Neuronal stem cell (in vitro differentiated cells): ENCODE measurements around the gene RASAL1.
A peak's percentile ranks its signal among the peaks of the same experiment; 100 is the strongest.

ENCODE experiments used
- DNase-seq: peaks from one replicate; pipeline ENCODE4 v3.0.0-alpha.2; 2013; ENCODE audit warnings: low spot score
- H2AFZ ChIP-seq: one replicate; pipeline ENCODE4 v1.6.1; 2013; ENCODE audit warnings: mild to moderate bottlenecking, low read length, inconsistent platforms
- H2AK5ac ChIP-seq: 2 replicates; pipeline ENCODE4 v1.6.1; 2013; ENCODE audit warnings: low read depth, mild to moderate bottlenecking, inconsistent platforms, low read length, moderate library complexity, mixed read lengths
- H2BK120ac ChIP-seq: 2 replicates; pipeline ENCODE4 v1.6.1; 2013; ENCODE audit warnings: low read depth, mild to moderate bottlenecking, inconsistent platforms, low read length, moderate library complexity, mixed read lengths
- H2BK12ac ChIP-seq: one replicate; pipeline ENCODE4 v1.6.1; 2013; ENCODE audit warnings: low read length, inconsistent platforms
- H2BK15ac ChIP-seq: 2 replicates; pipeline ENCODE4 v1.6.1; 2013; ENCODE audit warnings: mild to moderate bottlenecking, low read length, inconsistent platforms, mixed read lengths
- H2BK5ac ChIP-seq: one replicate; pipeline ENCODE4 v1.6.1; 2013; ENCODE audit warnings: inconsistent platforms, mild to moderate bottlenecking, low read length, moderate library complexity
- H3K14ac ChIP-seq: one replicate; pipeline ENCODE4 v1.6.1; 2013; ENCODE audit warnings: low read length, inconsistent platforms
- H3K18ac ChIP-seq: 2 replicates; pipeline ENCODE4 v1.6.1; 2013; ENCODE audit warnings: low read length, inconsistent platforms
- H3K23ac ChIP-seq: 2 replicates; pipeline ENCODE4 v1.6.1; 2013; ENCODE audit warnings: low read depth, mild to moderate bottlenecking, mixed read lengths, low read length, inconsistent platforms; ENCODE audit not compliant: poor library complexity
- H3K27ac ChIP-seq: replicated peaks from 3 replicates; pipeline ENCODE4 v1.5.1; 2013; ENCODE audit warnings: low read length, inconsistent platforms
- H3K27me3 ChIP-seq, 3 experiments: 2 replicates each; pipeline ENCODE4 v1.6.1; 2013; ENCODE audit warnings: low read length in 3 of 3, mild to moderate bottlenecking in 2 of 3, inconsistent platforms in 1 of 3, low read depth in 1 of 3, mixed read lengths in 1 of 3, moderate library complexity in 1 of 3; ENCODE audit not compliant: control insufficient read depth in 3 of 3, insufficient read depth in 3 of 3
- H3K36me3 ChIP-seq, 2 donors: replicated peaks in 1 of 2; 2 replicates each; pipeline ENCODE4 v1.6.1; 2013; ENCODE audit warnings: low read length in 2 of 2; ENCODE audit not compliant: control insufficient read depth in 2 of 2, insufficient read depth in 2 of 2
- H3K4ac ChIP-seq: 2 replicates; pipeline ENCODE4 v1.6.1; 2013; ENCODE audit warnings: inconsistent platforms, mild to moderate bottlenecking, low read length, moderate library complexity
- H3K4me1 ChIP-seq, 2 donors: 1 replicate in 1 of 2; 2 replicates in 1 of 2; pipeline ENCODE4 v1.6.1; 2013; ENCODE audit warnings: low read length in 2 of 2, low read depth in 1 of 2; ENCODE audit not compliant: control insufficient read depth in 2 of 2, insufficient read depth in 1 of 2
- H3K4me2 ChIP-seq: one replicate; pipeline ENCODE4 v1.6.1; 2013; ENCODE audit warnings: mild to moderate bottlenecking, low read length, inconsistent platforms; ENCODE audit not compliant: insufficient read depth, poor library complexity, severe bottlenecking
- H3K4me3 ChIP-seq, 2 donors: 2 replicates each; pipeline ENCODE4 v1.5.1; 2013; ENCODE audit warnings: low read length in 2 of 2, mild to moderate bottlenecking in 2 of 2, inconsistent platforms in 1 of 2, moderate library complexity in 1 of 2
- H3K79me1 ChIP-seq: one replicate; pipeline ENCODE4 v1.6.1; 2013; ENCODE audit warnings: low read depth, mild to moderate bottlenecking, inconsistent platforms, low read length, moderate library complexity
- H3K9ac ChIP-seq: one replicate; pipeline ENCODE4 v1.6.1; 2013; ENCODE audit warnings: mild to moderate bottlenecking, low read depth, low read length, inconsistent platforms; ENCODE audit not compliant: poor library complexity
- H3K9me3 ChIP-seq, 2 donors: replicated peaks in 1 of 2; 2 replicates each; pipeline versions ENCODE3 to v1.6.1; 2013; ENCODE audit warnings: low read length in 2 of 2, mild to moderate bottlenecking in 2 of 2, inconsistent platforms in 1 of 2, low read depth in 1 of 2, mixed read lengths in 1 of 2, moderate library complexity in 1 of 2; ENCODE audit not compliant: control insufficient read depth in 2 of 2, insufficient read depth in 1 of 2
- H4K8ac ChIP-seq: one replicate; pipeline ENCODE4 v1.6.1; 2013; ENCODE audit warnings: low read depth, mild to moderate bottlenecking, inconsistent platforms, low read length, moderate library complexity
- H4K91ac ChIP-seq: one replicate; pipeline ENCODE4 v1.6.1; 2013; ENCODE audit warnings: low read length, low read depth, mild to moderate bottlenecking, inconsistent platforms; ENCODE audit not compliant: poor library complexity
- WGBS, 2 donors: extraction: QIAGEN DNeasy Blood & Tissue Kit; methylation state at CpG; one replicate each; pipeline ENCODE4 v1.1.7; 2013; ENCODE audit warnings: missing lambda C conversion rate in 2 of 2, mixed read lengths in 1 of 2; ENCODE audit not compliant: insufficient read length in 2 of 2, insufficient replicate concordance in 1 of 2; ENCODE audit errors: extremely low coverage in 2 of 2; 5-methylcytosine and 5-hydroxymethylcytosine counted together

The RASAL1 gene

DNA sequence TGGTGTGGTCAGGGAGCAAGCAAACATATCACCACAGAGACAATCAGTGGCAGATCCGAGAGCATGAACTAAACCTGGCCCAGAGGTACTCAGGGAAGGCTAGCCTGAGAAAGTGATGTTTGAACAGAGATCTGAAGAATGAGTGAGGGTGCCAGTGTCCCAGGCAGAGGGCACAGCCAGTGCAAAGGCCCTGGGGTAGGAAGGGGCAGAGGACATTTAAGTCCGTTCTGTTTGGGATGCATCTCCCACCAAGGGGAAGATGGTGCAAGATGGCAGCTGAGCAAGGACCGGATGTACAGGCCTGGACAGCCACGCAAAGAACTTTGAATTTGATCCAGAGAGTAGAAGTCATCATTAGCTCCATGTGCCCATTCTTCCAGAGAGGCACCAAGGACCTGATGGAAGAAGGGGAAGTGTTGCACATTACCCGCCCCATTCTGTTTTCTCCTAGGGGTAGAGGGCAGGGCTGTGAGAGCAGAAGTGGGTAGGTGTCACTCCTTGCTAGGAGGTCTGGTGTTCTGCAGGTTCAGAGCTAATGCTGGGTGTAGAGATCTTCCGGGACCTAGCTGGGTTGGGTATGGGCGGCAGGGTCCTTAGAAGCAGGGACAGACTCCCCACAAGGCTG, 75.1 kb downstream of the RASAL1 start:
- Histone ChIP-seq H3K14ac (no peak overlapping the region), H3K9ac (no peak overlapping the region), H3K4me2 (no peak overlapping the region), H2BK5ac (no peak overlapping the region), H4K8ac (peak overlapping the region; percentile 52), H3K27ac (no peak overlapping the region), H3K79me1 (peaks cover 2% of the 10 kb centered on the region), H3K4ac (no peak overlapping the region), H3K4me3 (no peak overlapping the region), H3K4me1 (peaks cover 9% of the 10 kb centered on the region in 2 donors), H3K27me3 (peaks cover 0 to 59% (median 12%) of the 10 kb centered on the region in 3 experiments), H3K36me3 (peaks cover 0 to 2% of the 10 kb centered on the region in 2 donors), H2BK15ac (no peak overlapping the region), H3K9me3 (no peaks in the 10 kb centered on the region), H2BK120ac (no peak overlapping the region), H2BK12ac (no peak overlapping the region), H3K23ac (no peak overlapping the region), H3K18ac (no peak overlapping the region), H2AK5ac (no peak overlapping the region), H2AFZ (no peak overlapping the region), H4K91ac (no peak overlapping the region)
- no CpG with 5 or more reads among the region's 7 CpGs for WGBS, 2 donors
- DNase-seq, result no peak

DNA sequence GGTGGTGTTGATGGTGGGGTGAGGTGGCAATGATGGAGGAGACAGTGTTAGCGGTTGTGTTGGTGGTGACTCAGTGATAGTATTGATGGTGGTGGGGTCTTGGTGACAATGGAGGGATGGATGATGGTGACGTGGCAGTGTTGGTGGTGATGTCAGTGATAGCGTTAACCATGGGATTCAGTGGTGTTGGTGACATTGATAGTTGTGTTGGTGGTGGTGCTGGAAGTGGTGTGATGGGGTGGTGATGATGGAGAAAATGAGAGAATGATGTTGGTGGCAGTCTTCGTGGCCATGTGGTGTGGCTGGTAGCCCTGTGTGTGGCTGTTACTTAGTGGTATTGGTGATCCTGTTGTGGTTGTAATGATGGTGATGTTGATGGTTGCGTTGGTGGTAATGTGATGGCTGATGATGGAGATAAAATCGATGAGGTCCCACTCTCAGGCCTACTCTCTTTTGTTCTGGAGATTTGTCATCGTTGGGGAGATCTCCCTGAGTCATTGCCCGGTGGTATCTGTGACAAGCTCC, 76.4 kb downstream of the RASAL1 start:
- H2BK120ac ChIP-seq, result no peak overlapping the region
- H3K4ac ChIP-seq, result no peak overlapping the region
- H4K91ac ChIP-seq, result no peak overlapping the region
- H2AK5ac ChIP-seq, result no peak overlapping the region
- H2BK5ac ChIP-seq, result no peak overlapping the region
- H3K23ac ChIP-seq, result no peak overlapping the region
- H3K4me3 ChIP-seq, result peak overlapping the region in 1 of 2 donors; percentile 19
- H3K14ac ChIP-seq, result no peak overlapping the region
- H3K4me2 ChIP-seq, result no peak overlapping the region
- WGBS, 2 donors, result 100% methylated on average over 2 of the region's 8 CpGs; no CpG with 5 or more reads in 1 of the 2 donors
- H3K27ac ChIP-seq, result no peak overlapping the region
- H3K9ac ChIP-seq, result no peak overlapping the region
- no peak overlapping the region for H2AFZ ChIP-seq
- H4K8ac ChIP-seq, result no peak overlapping the region
- H3K79me1 ChIP-seq, result peaks cover 2% of the 10 kb centered on the region
- no peak overlapping the region for H2BK12ac ChIP-seq
- no peak overlapping the region for H3K18ac ChIP-seq
- H3K9me3 ChIP-seq, result no peaks in the 10 kb centered on the region
- no peak overlapping the region for H2BK15ac ChIP-seq
- peaks cover 8 to 9% of the 10 kb centered on the region in 2 donors for H3K4me1 ChIP-seq
- H3K36me3 ChIP-seq, result peaks cover 0 to 2% of the 10 kb centered on the region in 2 donors
- peaks cover 0 to 66% (median 14%) of the 10 kb centered on the region in 3 experiments for H3K27me3 ChIP-seq
- no peak for DNase-seq

DNA sequence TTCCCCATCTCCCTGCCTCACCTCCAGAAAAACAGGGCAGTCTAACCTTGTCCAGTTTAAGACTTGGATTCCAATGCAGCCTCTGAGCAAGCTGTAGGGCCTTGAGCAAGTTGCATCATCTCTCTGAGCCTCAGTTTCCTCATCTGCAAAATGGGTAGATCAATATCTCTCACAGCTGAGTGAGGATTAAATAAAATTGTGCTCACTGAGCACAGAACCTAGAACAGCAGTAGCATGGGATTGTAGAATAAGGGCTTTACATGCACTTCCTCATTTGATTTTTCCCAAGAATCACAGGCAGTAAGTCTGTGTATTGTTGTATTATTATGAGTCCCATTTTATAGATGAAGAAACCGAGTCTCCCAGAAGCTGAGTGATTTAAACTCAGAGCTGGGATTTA, 77.0 kb downstream of the RASAL1 start:
- Histone ChIP-seq H2BK120ac (no peak overlapping the region), H3K4me1 (peaks cover 8 to 9% of the 10 kb centered on the region in 2 donors), H3K23ac (no peak overlapping the region), H3K9me3 (no peaks in the 10 kb centered on the region), H3K27ac (no peak overlapping the region), H3K36me3 (peaks cover 0 to 2% of the 10 kb centered on the region in 2 donors), H2BK15ac (no peak overlapping the region), H2BK5ac (no peak overlapping the region), H3K4me2 (no peak overlapping the region), H3K9ac (no peak overlapping the region), H2AK5ac (no peak overlapping the region), H3K14ac (no peak overlapping the region), H3K4me3 (no peak overlapping the region), H3K79me1 (peaks cover 2% of the 10 kb centered on the region), H3K4ac (no peak overlapping the region), H4K91ac (no peak overlapping the region), H3K27me3 (peaks cover 0 to 62% (median 15%) of the 10 kb centered on the region in 3 experiments), H2BK12ac (no peak overlapping the region), H4K8ac (no peak overlapping the region), H2AFZ (no peak overlapping the region), H3K18ac (no peak overlapping the region)
- no peak for DNase-seq
- no CpG with 5 or more reads among the region's 1 CpG for WGBS, 2 donors

DNA sequence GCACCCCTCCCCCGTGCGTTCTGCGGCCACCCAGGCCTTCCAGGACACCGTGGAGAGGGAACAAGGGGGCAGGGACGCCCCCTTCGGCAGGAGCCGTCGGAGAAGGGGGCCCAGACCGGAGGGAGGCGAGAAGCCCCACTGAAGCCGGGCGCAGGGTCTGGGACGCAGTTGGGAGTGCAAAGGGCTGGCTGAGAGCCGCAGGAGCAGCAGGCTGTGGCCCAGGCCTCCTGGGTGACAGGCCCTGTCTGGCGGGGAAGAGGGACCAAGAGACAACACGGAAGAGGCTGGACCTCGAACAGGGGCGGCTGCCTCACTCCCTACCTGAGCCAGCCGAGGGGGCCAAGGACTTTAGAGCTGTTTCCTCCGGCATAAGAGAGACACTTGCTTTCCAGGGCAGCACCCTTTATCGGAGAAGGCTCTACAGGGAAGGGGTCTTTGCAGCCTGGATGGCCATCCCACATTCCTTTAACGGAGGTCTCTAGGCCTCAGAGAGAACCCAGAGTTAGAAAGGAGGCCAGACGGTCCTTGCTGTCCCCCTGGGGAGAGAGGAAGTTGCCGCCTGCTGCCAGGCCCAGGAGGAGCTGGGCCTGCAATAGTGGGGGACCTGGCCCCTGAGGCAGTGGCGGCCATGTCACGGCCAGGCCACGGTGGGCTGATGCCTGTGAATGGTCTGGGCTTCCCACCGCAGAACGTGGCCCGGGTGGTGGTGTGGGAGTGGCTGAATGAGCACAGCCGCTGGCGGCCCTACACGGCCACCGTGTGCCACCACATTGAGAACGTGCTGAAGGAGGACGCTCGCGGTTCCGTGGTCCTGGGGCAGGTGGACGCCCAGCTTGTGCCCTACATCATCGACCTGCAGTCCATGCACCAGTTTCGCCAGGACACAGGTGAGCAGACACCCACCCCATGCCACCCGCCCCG, 77.7 kb downstream of the RASAL1 start:
- Histone ChIP-seq H3K4me2 (peak overlapping the region; percentile 80), H3K27me3 (peaks cover 0 to 62% (median 15%) of the 10 kb centered on the region in 3 experiments)

More for the DNA sequence above, 77.7 kb downstream of the RASAL1 start:
- peak overlapping the region in 1 of 2 donors; percentile 47 for H3K4me3 ChIP-seq
- DNase-seq, result no peak
- peak overlapping the region; percentile 26 for H2BK15ac ChIP-seq
- no peak overlapping the region for H2BK5ac ChIP-seq
- peak overlapping the region; percentile 90 for H2AFZ ChIP-seq
- no peak overlapping the region for H3K9ac ChIP-seq
- H2BK12ac ChIP-seq, result no peak overlapping the region
- peak overlapping the region; percentile 64 for H2AK5ac ChIP-seq
- peak overlapping the region; percentile 92 for H3K18ac ChIP-seq
- no CpG with 5 or more reads among the region's 44 CpGs for WGBS, 2 donors
- peaks cover 6% of the 10 kb centered on the region in 2 donors for H3K4me1 ChIP-seq
- H3K36me3 ChIP-seq, result peaks cover 0 to 2% of the 10 kb centered on the region in 2 donors
- no peak overlapping the region for H3K27ac ChIP-seq
- H3K79me1 ChIP-seq, result peaks cover 2% of the 10 kb centered on the region
- H3K23ac ChIP-seq, result peak overlapping the region; percentile 36
- H4K91ac ChIP-seq, result no peak overlapping the region
- H3K14ac ChIP-seq, result peak overlapping the region; percentile 60
- H3K4ac ChIP-seq, result no peak overlapping the region
- no peak overlapping the region for H4K8ac ChIP-seq
- no peaks in the 10 kb centered on the region for H3K9me3 ChIP-seq
- no peak overlapping the region for H2BK120ac ChIP-seq
